Measurements from ENCODE around the gene ARNT2. TPM values are rescaled to one million over a fixed set of nuclear protein-coding genes. Genes with fewer than 3 reads are reported as not detected.
A peak's percentile ranks its signal among the peaks of the same experiment; 100 is the strongest.

The ARNT2 gene
- polyA plus RNA-seq, 2 of the 4 experiments (the other 2 are of a cell fraction), result 8.9 to 17.0 TPM

- TF ChIP-seq REST (IDR thresholded peaks at IDR 0.05) (no peak), HOXA7 (CRISPR knock-in tag; IDR thresholded peaks at IDR 0.05) (no peak), KDM1A (IDR thresholded peaks at IDR 0.05; ENCODE audit: low read depth) (no peak), HEYL (CRISPR knock-in tag; IDR thresholded peaks at IDR 0.05) (no peak), EHMT2 (IDR thresholded peaks at IDR 0.05; ENCODE audit: low read depth) (no peak), MAZ (IDR thresholded peaks at IDR 0.05; ENCODE audit: borderline replicate concordance, low read depth, low read length) (0 out of 2 replicates have a peak, but pooled peaks have one; percentile 18), RFX5 (IDR thresholded peaks at IDR 0.05) (no peak), EHF (CRISPR knock-in tag; IDR thresholded peaks at IDR 0.05) (no peak), FOSL2 (IDR thresholded peaks at IDR 0.05) (peak; percentile 46), FOSL2 (CRISPR knock-in tag; IDR thresholded peaks at IDR 0.05) (peak; percentile 62), ZFP36 (IDR thresholded peaks at IDR 0.05; ENCODE audit: borderline replicate concordance, partially characterized antibody) (no peak), HES2 (IDR thresholded peaks at IDR 0.05) (no peak), EP300 (IDR thresholded peaks at IDR 0.05) (0 out of 5 replicates have a peak, but pooled peaks of 1 of the 2 experiments have one; percentile 12), ZC3H11A (IDR thresholded peaks at IDR 0.05) (no peak), JUN (IDR thresholded peaks at IDR 0.05) (no peak), RAD21 (conservative IDR thresholded peaks at IDR 0.05 in 1 of 2, IDR thresholded peaks at IDR 0.05 in 1 of 2) (no peak), TP53 (CRISPR knock-in tag; IDR thresholded peaks at IDR 0.05) (no peak), POLR2AphosphoS2 (conservative IDR thresholded peaks at IDR 0.05; ENCODE audit: low read length) (no peak), CBX8 (IDR thresholded peaks at IDR 0.05) (no peak)
Observed at GRCh38 chr15:80596521-80596976, 192.4 kb downstream of the ARNT2 start (continued).

GRCh38 chr15:80597076-80597475 is 192.9 kb downstream of the ARNT2 start:
- WGBS (ENCODE audit: missing lambda C conversion rate), result 87% methylated on average over 10 of the region's 10 CpGs
- POLR2A ChIA-PET, result no interaction called here
- peak overlapping the region; percentile 54 for H3K4me2 ChIP-seq

More at GRCh38 chr15:80597076-80597475, 192.9 kb downstream of the ARNT2 start:
- peaks cover 25% of the 10 kb centered on the region; the same call in 2 of the 3 replicates for H3K9me3 ChIP-seq
- H3K4me3 ChIP-seq, result no peak overlapping the region
- no peak for TF ChIP-seq TFCP2L1 (CRISPR knock-in tag; IDR thresholded peaks at IDR 0.05)
- TF ChIP-seq FOSL2 (IDR thresholded peaks at IDR 0.05), result no peak
- TF ChIP-seq FOSL2 (CRISPR knock-in tag; IDR thresholded peaks at IDR 0.05), result no peak
- TF ChIP-seq RNF2 (IDR thresholded peaks at IDR 0.05; ENCODE audit: borderline replicate concordance, low read depth), result no peak
- TF ChIP-seq SREBF2 (IDR thresholded peaks at IDR 0.05), result no peak
- TF ChIP-seq CHD4 (IDR thresholded peaks at IDR 0.05; ENCODE audit: borderline replicate concordance), result no peak
- TF ChIP-seq MAFK (IDR thresholded peaks at IDR 0.05; ENCODE audit: partially characterized antibody), result no peak
- TF ChIP-seq ZNF302 (CRISPR knock-in tag; IDR thresholded peaks at IDR 0.05), result no peak
- TF ChIP-seq USF2 (IDR thresholded peaks at IDR 0.05), result no peak
- TF ChIP-seq RAD21 (conservative IDR thresholded peaks at IDR 0.05 in 1 of 2, IDR thresholded peaks at IDR 0.05 in 1 of 2), result no peak
- H3K4me1 ChIP-seq, result peaks cover 28% of the 10 kb centered on the region
- H3K27ac ChIP-seq, result peak overlapping the region; percentile 65 to 78
- FAIRE-seq, result no peak
- CTCF ChIA-PET, result interaction anchor here (1.0 to 5.1 kb wide), 6 partner anchors 10 to 179 kb away, joined by 3 to 41 read pairs (median 4); no protein-coding TSS in a partner anchor
- no peak for DNase-seq (ENCODE audit: low read depth in 1 of 2, low spot score in 1 of 2)
- no peak for ATAC-seq

Data from A549 (cell line).